Loucy (cell line): ENCODE results near the gene EIF2B4.

Experiments used
- H2AFZ ChIP-seq: fragments of 200-600 bp; sonication (generic); 2 replicates; pipeline ENCODE4 v1.6.0; 2016; ENCODE audit warnings: antibody characterized with exemption, mild to moderate bottlenecking, low read length, moderate library complexity
- H3F3A ChIP-seq: fragments of 200-600 bp; 2 replicates; pipeline ENCODE4 v1.6.0; 2016; ENCODE audit warnings: antibody characterized with exemption, low read depth, mild to moderate bottlenecking
- H3K27me3 ChIP-seq: fragments of 200-600 bp; sonication (generic); 2 replicates; pipeline ENCODE4 v1.6.1; 2014; ENCODE audit warnings: low read length, mild to moderate bottlenecking; ENCODE audit not compliant: insufficient read depth, poor library complexity, severe bottlenecking
- H3K36me3 ChIP-seq: fragments of 200-600 bp; sonication (generic); 2 replicates; pipeline ENCODE4 v1.6.1; 2016; ENCODE audit warnings: low read length; ENCODE audit not compliant: insufficient read depth
- H3K4me1 ChIP-seq: fragments of 200-600 bp; sonication (generic); 2 replicates; pipeline ENCODE4 v1.5.1; 2014; ENCODE audit warnings: low read length, mild to moderate bottlenecking; ENCODE audit not compliant: insufficient read depth, poor library complexity, severe bottlenecking
- H3K4me2 ChIP-seq: fragments of 200-600 bp; sonication (generic); 2 replicates; pipeline ENCODE4 v1.6.0; 2014; ENCODE audit warnings: antibody characterized with exemption, low read length, low read depth, mild to moderate bottlenecking; ENCODE audit not compliant: poor library complexity, severe bottlenecking
- H3K4me3 ChIP-seq: fragments of 200-600 bp; sonication (generic); 2 replicates; pipeline ENCODE4 v1.5.1; 2014; ENCODE audit warnings: low read length, mild to moderate bottlenecking, mixed read lengths; ENCODE audit not compliant: poor library complexity, severe bottlenecking
- H3K79me2 ChIP-seq: fragments of 200-600 bp; sonication (generic); 2 replicates; pipeline ENCODE4 v1.6.1; 2014; ENCODE audit warnings: low read length; ENCODE audit not compliant: insufficient read depth
- H3K9ac ChIP-seq: fragments of 200-600 bp; sonication (generic); 2 replicates; pipeline ENCODE4 v1.6.0; 2014; ENCODE audit warnings: mild to moderate bottlenecking, low read depth, low read length, moderate library complexity; ENCODE audit not compliant: poor library complexity, severe bottlenecking
- H3K9me2 ChIP-seq: fragments of 200-600 bp; sonication (generic); replicated peaks from 2 replicates; pipeline ENCODE4 v1.6.1; 2016; ENCODE audit warnings: low read depth, low read length, mixed read lengths
- H3K9me3 ChIP-seq: fragments of 200-600 bp; sonication (generic); 2 replicates; pipeline ENCODE4 v1.6.1; 2014; ENCODE audit warnings: mild to moderate bottlenecking, antibody characterized with exemption, low read length, low read depth; ENCODE audit not compliant: insufficient read depth
- H4K20me1 ChIP-seq: fragments of 200-600 bp; sonication (generic); 2 replicates; pipeline ENCODE4 v1.6.0; 2014; ENCODE audit warnings: antibody characterized with exemption, low read length, mild to moderate bottlenecking; ENCODE audit not compliant: insufficient read depth, poor library complexity, severe bottlenecking
- CTCF ChIP-seq: fragments of 200-600 bp; sonication (generic); conservative IDR thresholded peaks from 2 replicates; pipeline ENCODE4 v1.5.1; 2014; ENCODE audit warnings: mild to moderate bottlenecking, antibody characterized with exemption, low read length
- EZH2phosphoT487 ChIP-seq: fragments of 200-600 bp; IDR thresholded peaks from 2 replicates; pipeline ENCODE4 v1.6.1; 2018; ENCODE audit warnings: antibody characterized with exemption, mild to moderate bottlenecking, moderate library complexity, borderline replicate concordance

EIF2B4 gene

GRCh38 chr2:27315122-27315521 lies 55.0 kb downstream of the EIF2B4 start:
- no peak overlapping the region for H3K9ac ChIP-seq
- TF ChIP-seq EZH2phosphoT487: no peak
- TF ChIP-seq CTCF: no peak
- H3K79me2 ChIP-seq: no peaks in the 10 kb centered on the region
- H2AFZ ChIP-seq: no peak overlapping the region
- no peaks in the 10 kb centered on the region for H3K27me3 ChIP-seq
- H3K9me2 ChIP-seq: no peaks in the 10 kb centered on the region
- H3K9me3 ChIP-seq: no peaks in the 10 kb centered on the region
- H3K4me2 ChIP-seq: peak overlapping the region; percentile 20
- H3K4me1 ChIP-seq: peaks cover 9% of the 10 kb centered on the region
- no peak overlapping the region for H3K4me3 ChIP-seq
- no peaks in the 10 kb centered on the region for H3K36me3 ChIP-seq
- H4K20me1 ChIP-seq: no peaks in the 10 kb centered on the region
- no peaks in the 10 kb centered on the region for H3F3A ChIP-seq

- H4K20me1 ChIP-seq: no peaks in the 10 kb centered on the region
- H3K9me2 ChIP-seq: no peaks in the 10 kb centered on the region
- H3K4me2 ChIP-seq: peak overlapping the region; percentile 20
- TF ChIP-seq CTCF (no peak), EZH2phosphoT487 (no peak)
- no peaks in the 10 kb centered on the region for H3F3A ChIP-seq
- H3K27me3 ChIP-seq: no peaks in the 10 kb centered on the region
- no peak overlapping the region for H3K9ac ChIP-seq
- no peaks in the 10 kb centered on the region for H3K9me3 ChIP-seq
- no peaks in the 10 kb centered on the region for H3K79me2 ChIP-seq
- H3K36me3 ChIP-seq: no peaks in the 10 kb centered on the region
- H3K4me1 ChIP-seq: peaks cover 9% of the 10 kb centered on the region
- H3K4me3 ChIP-seq: no peak overlapping the region
- H2AFZ ChIP-seq: no peak overlapping the region
Measured at GRCh38 chr2:27314709-27315108, 55.4 kb downstream of the EIF2B4 start.
